ENCODE results near the gene UVRAG. TPM values are rescaled to one million over a fixed set of nuclear protein-coding genes. Genes with fewer than 3 reads are reported as not detected.
A peak's percentile ranks its signal among the peaks of the same experiment; 100 is the strongest.

Gene UVRAG
- total RNA-seq, 4 donors from 2014 or later = 27.3 to 38.7 (median 33.6) TPM

GRCh38 chr11:75913984-75914383 lies 99.0 kb downstream of the UVRAG start:
- WGBS, 2 donors = 93 to 96% methylated on average over 2 of the region's 2 CpGs
- H3K4me1 ChIP-seq = peaks cover 0 to 5% (median 2%) of the 10 kb centered on the region in 4 donors
- TF ChIP-seq, protein P1, sequence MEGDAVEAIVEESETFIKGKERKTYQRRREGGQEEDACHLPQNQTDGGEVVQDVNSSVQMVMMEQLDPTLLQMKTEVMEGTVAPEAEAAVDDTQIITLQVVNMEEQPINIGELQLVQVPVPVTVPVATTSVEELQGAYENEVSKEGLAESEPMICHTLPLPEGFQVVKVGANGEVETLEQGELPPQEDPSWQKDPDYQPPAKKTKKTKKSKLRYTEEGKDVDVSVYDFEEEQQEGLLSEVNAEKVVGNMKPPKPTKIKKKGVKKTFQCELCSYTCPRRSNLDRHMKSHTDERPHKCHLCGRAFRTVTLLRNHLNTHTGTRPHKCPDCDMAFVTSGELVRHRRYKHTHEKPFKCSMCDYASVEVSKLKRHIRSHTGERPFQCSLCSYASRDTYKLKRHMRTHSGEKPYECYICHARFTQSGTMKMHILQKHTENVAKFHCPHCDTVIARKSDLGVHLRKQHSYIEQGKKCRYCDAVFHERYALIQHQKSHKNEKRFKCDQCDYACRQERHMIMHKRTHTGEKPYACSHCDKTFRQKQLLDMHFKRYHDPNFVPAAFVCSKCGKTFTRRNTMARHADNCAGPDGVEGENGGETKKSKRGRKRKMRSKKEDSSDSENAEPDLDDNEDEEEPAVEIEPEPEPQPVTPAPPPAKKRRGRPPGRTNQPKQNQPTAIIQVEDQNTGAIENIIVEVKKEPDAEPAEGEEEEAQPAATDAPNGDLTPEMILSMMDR (IDR thresholded peaks at IDR 0.05) = no peak
- no peak for TF ChIP-seq POLR2A (IDR thresholded peaks at IDR 0.05)
- TF ChIP-seq EP300 (IDR thresholded peaks at IDR 0.05) = no peak
- H3K27ac ChIP-seq = no peak overlapping the region
- H3K36me3 ChIP-seq = peaks cover 0 to 14% (median 0%) of the 10 kb centered on the region in 3 donors
- DNase-seq (ENCODE audit: low spot score in 2 of 2) = no peak
- H3K4me3 ChIP-seq = no peak overlapping the region
- no peaks in the 10 kb centered on the region for H3K27me3 ChIP-seq
- H3K9me3 ChIP-seq = no peaks in the 10 kb centered on the region

GRCh38 chr11:75916882-75917281 lies 101.9 kb downstream of the UVRAG start:
- Histone ChIP-seq H3K27ac (no peak overlapping the region), H3K9me3 (no peaks in the 10 kb centered on the region), H3K27me3 (no peaks in the 10 kb centered on the region), H3K36me3 (peaks cover 0 to 14% (median 0%) of the 10 kb centered on the region in 3 donors), H3K4me3 (no peak overlapping the region), H3K4me1 (peaks cover 0 to 12% (median 2%) of the 10 kb centered on the region in 4 donors)
- no peak for TF ChIP-seq EP300 (IDR thresholded peaks at IDR 0.05)
- no peak for TF ChIP-seq POLR2A (IDR thresholded peaks at IDR 0.05)
- TF ChIP-seq, protein P1 (IDR thresholded peaks at IDR 0.05) = no peak
- 73 to 76% methylated on average over 1 of the region's 1 CpG for WGBS, 2 donors
- no peak for DNase-seq (ENCODE audit: low spot score in 2 of 2)

DNA sequence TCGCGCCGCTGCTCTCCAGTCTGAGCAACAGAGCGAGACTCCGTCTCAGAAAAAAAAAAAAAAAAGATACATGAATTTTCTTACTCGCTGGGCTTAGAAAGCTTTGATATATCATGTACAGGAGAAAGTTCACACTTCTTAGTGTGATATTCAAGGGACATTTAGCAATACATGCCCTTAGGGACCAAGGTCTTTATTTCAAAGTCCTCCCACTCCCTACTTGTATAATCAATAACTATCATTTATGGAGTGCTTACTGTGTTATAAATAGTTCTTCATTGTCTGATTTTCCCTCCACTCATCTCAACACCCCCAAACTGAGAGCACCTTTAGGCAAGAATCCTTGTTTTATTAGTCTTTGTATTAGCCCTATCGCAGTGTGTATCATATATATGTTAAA lies 103.3 kb downstream of the UVRAG start:
- Histone ChIP-seq H3K4me3 (no peak overlapping the region), H3K27ac (no peak overlapping the region), H3K4me1 (peaks cover 0 to 12% (median 2%) of the 10 kb centered on the region in 4 donors), H3K9me3 (no peaks in the 10 kb centered on the region), H3K27me3 (no peaks in the 10 kb centered on the region), H3K36me3 (peaks cover 0 to 10% (median 0%) of the 10 kb centered on the region in 3 donors)
- 96% methylated on average over 7 of the region's 7 CpGs for WGBS, 2 donors
- no peak for DNase-seq (ENCODE audit: low spot score in 2 of 2)
- TF ChIP-seq, protein P1 (IDR thresholded peaks at IDR 0.05) = no peak
- TF ChIP-seq EP300 (IDR thresholded peaks at IDR 0.05) (no peak), POLR2A (IDR thresholded peaks at IDR 0.05) (no peak)

DNA sequence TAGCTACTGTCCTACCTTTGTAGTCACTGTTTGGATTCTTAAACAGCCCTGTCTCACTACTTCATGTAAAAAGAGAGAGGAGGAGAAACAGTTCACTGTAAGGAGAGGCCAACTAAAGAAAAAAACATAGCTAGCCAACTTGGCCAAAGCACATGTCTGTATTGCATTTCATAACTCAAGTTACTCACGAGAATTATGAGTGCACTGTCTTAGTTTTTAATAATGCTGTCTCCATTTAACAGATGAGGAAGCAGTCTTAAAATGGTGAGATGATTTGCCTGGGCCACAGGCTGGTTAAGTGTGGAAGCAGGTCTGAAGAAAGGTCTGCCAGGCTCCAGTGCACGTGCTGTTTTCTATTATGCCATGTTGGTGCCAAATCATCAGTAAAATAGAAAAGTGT lies 104.5 kb downstream of the UVRAG start:
- DNase-seq (ENCODE audit: low spot score in 2 of 2) = peak in 1 of 2 donors; percentile 19
- TF ChIP-seq, protein P1 (IDR thresholded peaks at IDR 0.05) = no peak
- peak in 1 of 2 donors; percentile 27 for TF ChIP-seq EP300 (IDR thresholded peaks at IDR 0.05)
- WGBS, 2 donors = 47 to 54% methylated on average over 2 of the region's 2 CpGs
- no peak overlapping the region for H3K4me3 ChIP-seq
- H3K27me3 ChIP-seq = no peaks in the 10 kb centered on the region
- no peaks in the 10 kb centered on the region for H3K9me3 ChIP-seq
- peaks cover 0 to 21% (median 2%) of the 10 kb centered on the region in 4 donors for H3K4me1 ChIP-seq
- H3K27ac ChIP-seq = peak overlapping the region in 2 of 4 donors; percentile 4 to 62
- H3K36me3 ChIP-seq = peaks cover 0 to 4% (median 0%) of the 10 kb centered on the region in 3 donors

DNA sequence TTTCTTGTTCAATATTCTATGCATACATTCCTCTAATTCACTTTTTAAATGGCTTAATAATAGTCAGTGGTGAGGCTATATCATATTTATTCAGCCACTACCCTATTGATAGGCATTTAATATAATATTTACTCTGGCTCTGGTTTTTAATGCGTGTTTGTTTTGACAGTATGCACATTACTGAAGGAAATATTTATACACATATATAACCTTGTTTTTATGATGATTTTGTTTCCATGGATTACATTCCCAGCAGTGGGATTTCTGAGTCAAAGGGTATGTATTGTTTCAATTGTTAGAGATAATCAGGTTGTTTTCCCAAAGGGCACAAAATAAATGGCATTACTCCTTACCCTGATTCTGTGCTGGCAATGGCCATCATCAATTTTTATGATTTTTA lies 105.8 kb downstream of the UVRAG start:
- H3K36me3 ChIP-seq = peaks cover 0 to 4% (median 0%) of the 10 kb centered on the region in 3 donors

More for the DNA sequence above, 105.8 kb downstream of the UVRAG start:
- DNase-seq (ENCODE audit: low spot score in 2 of 2) = no peak
- H3K4me3 ChIP-seq = no peak overlapping the region
- TF ChIP-seq, protein P1 (IDR thresholded peaks at IDR 0.05) = no peak
- TF ChIP-seq EP300 (IDR thresholded peaks at IDR 0.05) (no peak), POLR2A (IDR thresholded peaks at IDR 0.05) (no peak)
- H3K27me3 ChIP-seq = no peaks in the 10 kb centered on the region
- peaks cover 0 to 34% (median 9%) of the 10 kb centered on the region in 4 donors for H3K4me1 ChIP-seq
- WGBS, 2 donors = 70 to 74% methylated on average over 1 of the region's 1 CpG
- no peaks in the 10 kb centered on the region for H3K9me3 ChIP-seq
- H3K27ac ChIP-seq = no peak overlapping the region

Data from tibial nerve (tissue), 4 donors.